Transverse colon (tissue), 4 donors: ENCODE measurements around the gene CAPNS2.

ENCODE experiments used
- CTCF ChIP-seq, 5 experiments: fragments of 200-600 bp in 3 of 5; fragments of 450-650 bp in 2 of 5; sonication (generic) in 3 of 5; IDR thresholded peaks; 1 replicate in 2 of 5; 2 replicates in 3 of 5; pipeline ENCODE4 v1.5.1; 2016 to 2017; ENCODE audit warnings: antibody characterized with exemption in 5 of 5, inconsistent platforms in 3 of 5, mild to moderate bottlenecking in 2 of 5, moderate library complexity in 1 of 5
- EP300 ChIP-seq: sonication (generic); formaldehyde crosslinking; IDR thresholded peaks from one replicate; pipeline ENCODE4 v1.6.1; 2017; ENCODE audit warnings: antibody characterized with exemption, low read depth
- POLR2A ChIP-seq: fragments of 450-650 bp; IDR thresholded peaks from one replicate; pipeline ENCODE4 v1.6.1; 2016; ENCODE audit warnings: antibody characterized with exemption, mild to moderate bottlenecking, moderate library complexity
- POLR2AphosphoS5 ChIP-seq, 3 donors: sonication (generic); formaldehyde crosslinking; IDR thresholded peaks; one replicate each; pipeline ENCODE4 v1.6.1; 2016; ENCODE audit warnings: antibody characterized with exemption in 3 of 3

GRCh38 chr16:55592306-55592705, 25.8 kb downstream of the CAPNS2 start:
- TF ChIP-seq CTCF (IDR thresholded peaks at IDR 0.05): no peak
- TF ChIP-seq POLR2A: no peak
- TF ChIP-seq POLR2AphosphoS5 (IDR thresholded peaks at IDR 0.05): no peak
- TF ChIP-seq EP300: no peak
